Thyroid gland (tissue), 4 donors: ENCODE results near the gene DNAJB12. TPM values are rescaled to one million over a fixed set of nuclear protein-coding genes. Genes with fewer than 3 reads are reported as not detected.

Source experiments
- DNase-seq, 2 donors: peaks; one replicate each; pipeline ENCODE4 v3.0.0-alpha.2; 2019
- H3K27ac ChIP-seq, 3 donors: fragments of 200-600 bp; sonication (generic); 1 replicate in 2 of 3; 2 replicates in 1 of 3; pipeline ENCODE4 v1.5.1; 2016 to 2019; ENCODE audit warnings: mild to moderate bottlenecking in 1 of 3, moderate library complexity in 1 of 3
- H3K27me3 ChIP-seq: fragments of 200-600 bp; sonication (generic); one replicate; pipeline ENCODE4 v1.5.1; 2019
- H3K36me3 ChIP-seq, 2 donors: fragments of 200-600 bp; sonication (generic); one replicate each; pipeline ENCODE4 v1.5.1; 2016 to 2019
- H3K4me1 ChIP-seq, 2 donors: fragments of 200-600 bp; sonication (generic); one replicate each; pipeline ENCODE4 v1.5.1; 2017 to 2019
- H3K4me3 ChIP-seq, 3 donors: fragments of 200-600 bp; sonication (generic); replicated peaks in 1 of 3; 1 replicate in 2 of 3; 2 replicates in 1 of 3; pipeline ENCODE4 v1.5.1; 2016; ENCODE audit warnings: mild to moderate bottlenecking in 1 of 3
- H3K9me3 ChIP-seq: fragments of 200-600 bp; sonication (generic); one replicate; pipeline ENCODE4 v1.5.1; 2017
- POLR2A ChIP-seq, 2 donors: fragments of 450-650 bp; IDR thresholded peaks; one replicate each; pipeline ENCODE4 v1.6.1; 2017; ENCODE audit warnings: antibody characterized with exemption in 2 of 2, mild to moderate bottlenecking in 2 of 2, moderate library complexity in 1 of 2
- WGBS, 2 donors: methylation state at CpG; one replicate each; pipeline ENCODE4 v1.1.5; 2017; 5-methylcytosine and 5-hydroxymethylcytosine counted together
- intact Hi-C: fragments of 100-400 bp; cut with DNase I; formaldehyde crosslinking; loops from one replicate; pipeline ENCODE4 v1.15.1; 2023
- total RNA-seq, 4 donors: library from RNA; depleted of rRNA; stranded (reverse); fragments of >200 nt; gene quantifications; one replicate each; pipeline ENCODE4 v1.2.3, GENCODE V29; 2016
- TF ChIP-seq, protein P1 (sequence below), 6 experiments: fragments of 200-600 bp in 3 of 6; fragments of 450-650 bp in 3 of 6; sonication (generic) in 3 of 6; IDR thresholded peaks; one replicate each; pipeline ENCODE4 v1.5.1; 2016 to 2019; ENCODE audit warnings: antibody characterized with exemption in 6 of 6, mild to moderate bottlenecking in 2 of 6, inconsistent platforms in 1 of 6, moderate library complexity in 1 of 6

The DNAJB12 gene
- total RNA-seq, 4 donors from 2014 or later: 31.6 to 49.7 (median 44.1) TPM

DNA sequence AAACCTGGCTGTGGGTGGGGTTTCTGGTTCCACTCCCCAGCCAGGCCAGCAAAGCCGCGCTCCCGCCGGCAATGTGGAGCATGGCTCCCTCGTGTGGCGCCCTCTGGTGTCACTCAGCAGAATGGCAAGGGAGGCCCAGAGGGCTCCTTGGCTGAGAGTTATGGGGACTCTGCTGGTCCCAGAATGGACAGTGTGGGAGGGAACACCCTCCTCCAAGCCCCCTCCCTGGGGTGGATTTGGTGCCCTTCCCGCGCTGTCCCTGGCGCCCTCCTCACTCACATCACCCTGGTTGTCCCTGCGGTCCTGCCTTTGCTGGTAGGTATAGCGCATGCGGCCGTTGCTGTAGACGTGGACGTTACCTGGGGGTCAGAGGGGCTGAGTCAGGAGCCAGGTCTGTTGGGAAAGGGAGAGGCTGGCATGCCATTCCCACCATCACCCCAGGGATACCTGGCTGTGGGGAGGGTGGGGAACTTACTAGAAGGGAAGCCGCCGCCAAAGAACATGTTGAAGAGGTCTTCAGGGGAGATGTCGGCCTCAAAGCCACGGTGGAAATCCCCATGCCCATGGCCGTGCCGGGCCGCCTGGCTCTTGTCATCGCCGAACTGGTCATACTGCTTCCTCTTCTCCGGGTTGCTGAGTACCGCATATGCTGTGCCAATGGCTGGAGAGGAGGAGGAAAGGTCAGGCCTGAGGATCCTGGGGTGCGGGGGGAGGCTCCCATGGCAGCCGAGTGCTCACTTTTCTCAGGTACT lies 14.0 kb downstream of the DNAJB12 start:
- intact Hi-C loops: no loop called here
- H3K27me3 ChIP-seq: no peaks in the 10 kb centered on the region
- TF ChIP-seq POLR2A (IDR thresholded peaks at IDR 0.05): no peak
- TF ChIP-seq, protein P1, sequence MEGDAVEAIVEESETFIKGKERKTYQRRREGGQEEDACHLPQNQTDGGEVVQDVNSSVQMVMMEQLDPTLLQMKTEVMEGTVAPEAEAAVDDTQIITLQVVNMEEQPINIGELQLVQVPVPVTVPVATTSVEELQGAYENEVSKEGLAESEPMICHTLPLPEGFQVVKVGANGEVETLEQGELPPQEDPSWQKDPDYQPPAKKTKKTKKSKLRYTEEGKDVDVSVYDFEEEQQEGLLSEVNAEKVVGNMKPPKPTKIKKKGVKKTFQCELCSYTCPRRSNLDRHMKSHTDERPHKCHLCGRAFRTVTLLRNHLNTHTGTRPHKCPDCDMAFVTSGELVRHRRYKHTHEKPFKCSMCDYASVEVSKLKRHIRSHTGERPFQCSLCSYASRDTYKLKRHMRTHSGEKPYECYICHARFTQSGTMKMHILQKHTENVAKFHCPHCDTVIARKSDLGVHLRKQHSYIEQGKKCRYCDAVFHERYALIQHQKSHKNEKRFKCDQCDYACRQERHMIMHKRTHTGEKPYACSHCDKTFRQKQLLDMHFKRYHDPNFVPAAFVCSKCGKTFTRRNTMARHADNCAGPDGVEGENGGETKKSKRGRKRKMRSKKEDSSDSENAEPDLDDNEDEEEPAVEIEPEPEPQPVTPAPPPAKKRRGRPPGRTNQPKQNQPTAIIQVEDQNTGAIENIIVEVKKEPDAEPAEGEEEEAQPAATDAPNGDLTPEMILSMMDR (IDR thresholded peaks at IDR 0.05): peak; percentile 75 to 96 (median 86)
- peaks cover 4 to 15% of the 10 kb centered on the region in 2 donors for H3K4me1 ChIP-seq
- WGBS, 2 donors: 57 to 59% methylated on average over 24 to 27 of the region's 28 CpGs
- H3K9me3 ChIP-seq: no peaks in the 10 kb centered on the region
- DNase-seq: peak; percentile 66
- H3K4me3 ChIP-seq: no peak overlapping the region
- H3K36me3 ChIP-seq: peaks cover 30 to 40% of the 10 kb centered on the region in 2 donors
- no peak overlapping the region for H3K27ac ChIP-seq

DNA sequence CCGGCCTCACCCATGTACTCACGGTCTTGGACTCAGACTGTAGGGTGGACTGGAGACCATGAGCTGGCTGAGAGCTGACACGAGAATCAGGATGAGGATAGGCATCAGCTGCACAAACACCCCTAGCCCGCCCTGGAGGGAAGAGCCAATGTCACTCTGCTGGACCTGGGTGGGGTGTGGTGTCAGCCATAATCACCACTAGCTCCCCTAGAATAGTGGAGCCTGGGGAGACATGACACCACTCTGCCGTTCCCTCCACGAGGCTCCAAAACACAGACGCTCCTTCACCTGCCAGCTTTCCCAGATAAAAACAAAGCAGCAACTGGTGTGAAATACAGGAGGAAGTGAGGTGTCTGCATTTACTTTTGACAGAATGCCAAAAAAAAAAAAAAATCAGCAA lies 16.5 kb downstream of the DNAJB12 start:
- intact Hi-C loops: loop anchor here (5.0 to 10.0 kb wide), 4 partner anchors 211 to 441 kb away; no protein-coding TSS in a partner anchor
- 87 to 95% methylated on average over 5 to 7 of the region's 7 CpGs for WGBS, 2 donors
- Histone ChIP-seq H3K27me3 (no peaks in the 10 kb centered on the region), H3K9me3 (no peaks in the 10 kb centered on the region), H3K4me1 (peaks cover 11 to 38% of the 10 kb centered on the region in 2 donors), H3K36me3 (peaks cover 42 to 53% of the 10 kb centered on the region in 2 donors), H3K27ac (no peak overlapping the region), H3K4me3 (no peak overlapping the region)
- TF ChIP-seq POLR2A (IDR thresholded peaks at IDR 0.05): no peak
- TF ChIP-seq, protein P1 (IDR thresholded peaks at IDR 0.05): no peak
- no peak for DNase-seq

DNA sequence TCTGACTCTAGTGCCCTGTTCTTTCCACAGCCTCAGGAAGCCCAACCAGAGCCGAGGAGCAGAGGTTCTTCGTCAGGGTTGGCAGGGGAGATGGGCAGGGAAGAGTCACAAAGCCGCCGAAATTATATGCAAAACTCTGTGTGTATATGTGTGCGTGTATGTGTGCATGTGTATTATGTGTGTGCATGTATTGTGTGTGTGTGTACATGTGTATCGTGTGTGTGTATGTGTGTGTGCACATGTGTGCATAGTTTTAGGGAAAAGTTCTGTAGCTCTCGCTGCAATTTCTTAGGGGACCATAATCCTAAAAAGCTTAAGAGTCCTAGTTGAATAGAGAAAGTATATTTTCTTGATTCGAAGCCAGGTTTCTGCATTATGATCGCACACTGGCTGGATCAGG lies 17.0 kb downstream of the DNAJB12 start:
- H3K27ac ChIP-seq: no peak overlapping the region
- no peaks in the 10 kb centered on the region for H3K9me3 ChIP-seq
- peaks cover 12 to 40% of the 10 kb centered on the region in 2 donors for H3K4me1 ChIP-seq
- TF ChIP-seq, protein P1 (IDR thresholded peaks at IDR 0.05): no peak
- TF ChIP-seq POLR2A (IDR thresholded peaks at IDR 0.05): no peak
- peaks cover 39 to 52% of the 10 kb centered on the region in 2 donors for H3K36me3 ChIP-seq
- intact Hi-C loops: loop anchor here (5.0 to 10.0 kb wide), 4 partner anchors 210 to 440 kb away; no protein-coding TSS in a partner anchor
- 86% methylated on average over 9 of the region's 9 CpGs for WGBS, 2 donors
- H3K4me3 ChIP-seq: no peak overlapping the region
- DNase-seq: no peak
- no peaks in the 10 kb centered on the region for H3K27me3 ChIP-seq

DNA sequence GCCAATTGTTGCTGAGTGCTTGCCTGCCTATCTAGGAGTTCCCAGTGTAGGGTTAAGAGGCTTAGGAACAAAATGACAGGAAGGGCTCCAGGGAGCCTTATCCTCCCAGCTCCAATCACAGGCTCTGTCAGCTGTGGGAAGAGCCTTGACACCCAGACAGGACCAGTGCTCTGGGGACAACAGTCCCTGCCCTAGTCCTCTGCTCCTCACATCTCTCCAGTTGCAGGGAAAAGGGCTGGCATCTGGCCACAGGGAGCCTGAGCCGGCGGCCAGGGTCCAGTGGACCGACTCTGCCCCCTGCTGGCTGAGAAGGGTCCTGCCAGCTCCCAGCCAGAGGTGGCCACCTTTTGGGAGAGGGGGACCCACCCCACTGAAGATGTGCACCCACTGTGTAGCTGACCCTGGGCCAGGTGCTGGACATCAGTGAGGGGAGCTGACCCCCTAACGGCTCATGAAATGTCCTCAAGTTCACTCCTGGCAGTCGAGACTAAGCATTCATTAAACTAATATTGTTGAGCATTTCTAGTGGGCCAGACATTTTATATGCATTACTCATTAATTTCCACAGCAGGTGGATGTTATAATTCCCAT lies 17.6 kb downstream of the DNAJB12 start:
- peak; percentile 85 to 90 for DNase-seq
- Histone ChIP-seq H3K27me3 (no peaks in the 10 kb centered on the region), H3K27ac (peak overlapping the region; percentile 71 to 97 (median 82)), H3K4me1 (peaks cover 18 to 46% of the 10 kb centered on the region in 2 donors), H3K4me3 (no peak overlapping the region), H3K36me3 (peaks cover 34 to 50% of the 10 kb centered on the region in 2 donors), H3K9me3 (no peaks in the 10 kb centered on the region)
- TF ChIP-seq, protein P1 (IDR thresholded peaks at IDR 0.05): peak; percentile 89 to 98 (median 93)
- no peak for TF ChIP-seq POLR2A (IDR thresholded peaks at IDR 0.05)
- 69 to 93% methylated on average over 2 of the region's 5 CpGs for WGBS, 2 donors
- intact Hi-C loops: loop anchor here (5.0 to 10.0 kb wide), 4 partner anchors 210 to 440 kb away; no protein-coding TSS in a partner anchor
